Fibroblast of lung (primary cell): ENCODE results near the gene EXTL1. TPM values are rescaled to one million over a fixed set of nuclear protein-coding genes. Genes with fewer than 3 reads are reported as not detected.

Experiments
- DNase-seq, 2 donors: peaks; one replicate each; pipeline versions ENCODE4 v3.0.0 to v3.0.0-alpha.2; 2010; ENCODE audit warnings: low read depth in 2 of 2
- H2AFZ ChIP-seq: 2 replicates; pipeline ENCODE4 v1.5.1; 2012; ENCODE audit warnings: low read length, control low read depth, inconsistent platforms
- H3K27ac ChIP-seq: 2 replicates; pipeline ENCODE4 v1.5.1; 2011; ENCODE audit warnings: low read length, control low read depth; ENCODE audit not compliant: insufficient read depth
- H3K27me3 ChIP-seq: 2 replicates; pipeline ENCODE4 v1.5.1; 2011; ENCODE audit warnings: mild to moderate bottlenecking, low read length; ENCODE audit not compliant: control insufficient read depth, insufficient read depth
- H3K36me3 ChIP-seq: 2 replicates; pipeline ENCODE4 v1.5.1; 2011; ENCODE audit warnings: low read length; ENCODE audit not compliant: control insufficient read depth, insufficient read depth
- H3K4me1 ChIP-seq: 2 replicates; pipeline ENCODE4 v1.5.1; 2011; ENCODE audit warnings: low read length; ENCODE audit not compliant: control insufficient read depth, insufficient read depth; ENCODE audit errors: extremely low read depth
- H3K4me2 ChIP-seq: 2 replicates; pipeline ENCODE4 v1.5.1; 2011; ENCODE audit warnings: low read length, control low read depth; ENCODE audit not compliant: insufficient read depth; ENCODE audit errors: extremely low read depth
- H3K4me3 ChIP-seq, 4 experiments: fragments of 200-600 bp in 1 of 4; sonication (generic) in 1 of 4; replicated peaks in 1 of 4; 2 replicates each; pipeline ENCODE4 v1.5.1; 2011 to 2016; ENCODE audit warnings: low read length in 4 of 4, low read depth in 3 of 4, mild to moderate bottlenecking in 3 of 4, control low read depth in 2 of 4, inconsistent platforms in 1 of 4, mixed read lengths in 1 of 4; ENCODE audit not compliant: insufficient read depth in 1 of 4; ENCODE audit errors: control extremely low read depth in 1 of 4
- H3K79me2 ChIP-seq: 2 replicates; pipeline ENCODE4 v1.5.1; 2012; ENCODE audit warnings: mild to moderate bottlenecking, low read length, inconsistent platforms; ENCODE audit not compliant: control insufficient read depth, insufficient read depth
- H3K9ac ChIP-seq: 2 replicates; pipeline ENCODE4 v1.5.1; 2011; ENCODE audit warnings: mild to moderate bottlenecking, low read length, control low read depth; ENCODE audit not compliant: insufficient read depth
- H3K9me3 ChIP-seq: 2 replicates; pipeline ENCODE4 v1.5.1; 2012; ENCODE audit warnings: low read depth, low read length; ENCODE audit not compliant: control insufficient read depth, insufficient read depth
- H4K20me1 ChIP-seq: 2 replicates; pipeline ENCODE4 v1.5.1; 2011; ENCODE audit warnings: low read length; ENCODE audit not compliant: control insufficient read depth, insufficient read depth; ENCODE audit errors: extremely low read depth
- CTCF ChIP-seq, 2 donors: IDR thresholded peaks in 1 of 2; conservative IDR thresholded peaks in 1 of 2; 1 replicate in 1 of 2; 2 replicates in 1 of 2; pipeline ENCODE4 v1.5.1; 2011 to 2012; ENCODE audit warnings: low read length in 2 of 2, control low read depth in 1 of 2, inconsistent platforms in 1 of 2, low read depth in 1 of 2, mild to moderate bottlenecking in 1 of 2
- EZH2 ChIP-seq: IDR thresholded peaks from 2 replicates; pipeline ENCODE4 v1.5.1; 2012; ENCODE audit warnings: low read length, control low read depth, mild to moderate bottlenecking; ENCODE audit errors: missing control alignments
- polyA plus RNA-seq, 2 donors: library from polyadenylated mRNA; depleted of rRNA in 1 of 2; stranded (reverse) in 1 of 2; unstranded in 1 of 2; fragments of >200 nt; gene quantifications; 2 replicates each; pipeline ENCODE4 v1.2.1, GENCODE V29; 2011 to 2012; ENCODE audit warnings: missing spikeins in 1 of 2
- total RNA-seq: library from RNA; depleted of rRNA; stranded (reverse); fragments of >200 nt; gene quantifications from 2 replicates; pipeline ENCODE4 v1.2.1, GENCODE V29; 2014

EXTL1 gene
- total and polyA plus RNA-seq, 2 donors (not counting 1 experiment from before 2014, with no cell fraction given) = 0.33 to 0.39 TPM

- H2AFZ ChIP-seq = no peak overlapping the region
- no peak overlapping the region for H3K4me3 ChIP-seq
- H3K4me1 ChIP-seq = no peaks in the 10 kb centered on the region
- no peaks in the 10 kb centered on the region for H4K20me1 ChIP-seq
- no peaks in the 10 kb centered on the region for H3K36me3 ChIP-seq
- H3K9me3 ChIP-seq = no peaks in the 10 kb centered on the region
- H3K79me2 ChIP-seq = no peaks in the 10 kb centered on the region
- H3K9ac ChIP-seq = no peak overlapping the region
- no peak overlapping the region for H3K27ac ChIP-seq
- TF ChIP-seq EZH2 (no peak), CTCF (conservative IDR thresholded peaks at IDR 0.05 in 1 of 2, IDR thresholded peaks at IDR 0.05 in 1 of 2; ENCODE audit: low read depth in 1 of 2, low read length in 2 of 2) (no peak)
- no peak overlapping the region for H3K4me2 ChIP-seq
- peaks cover 3% of the 10 kb centered on the region for H3K27me3 ChIP-seq
- peak in 1 of 2 donors; percentile 45 for DNase-seq
Measured at GRCh38 chr1:26084091-26084561, 62.6 kb downstream of the EXTL1 start.

GRCh38 chr1:26084844-26085243 is 63.3 kb downstream of the EXTL1 start:
- H3K4me3 ChIP-seq = no peak overlapping the region
- no peaks in the 10 kb centered on the region for H3K79me2 ChIP-seq
- no peak for TF ChIP-seq EZH2
- no peak for TF ChIP-seq CTCF (conservative IDR thresholded peaks at IDR 0.05 in 1 of 2, IDR thresholded peaks at IDR 0.05 in 1 of 2; ENCODE audit: low read depth in 1 of 2, low read length in 2 of 2)
- no peak overlapping the region for H2AFZ ChIP-seq
- no peaks in the 10 kb centered on the region for H3K9me3 ChIP-seq
- H4K20me1 ChIP-seq = no peaks in the 10 kb centered on the region
- no peak overlapping the region for H3K27ac ChIP-seq
- DNase-seq = no peak
- H3K27me3 ChIP-seq = peaks cover 3% of the 10 kb centered on the region
- H3K4me1 ChIP-seq = no peaks in the 10 kb centered on the region
- H3K9ac ChIP-seq = no peak overlapping the region
- H3K4me2 ChIP-seq = no peak overlapping the region
- H3K36me3 ChIP-seq = no peaks in the 10 kb centered on the region

Other genes with a start within 250 kb of the EXTL1 start
- 11.0 and 19.3 TPM in 2 replicates for gene SELENON, start 221.6 kb upstream of the EXTL1 start, total RNA-seq
- 67.6 and 69.5 TPM in 2 replicates for gene SELENON, start 221.6 kb upstream of the EXTL1 start, polyA plus RNA-seq
- gene MTFR1L, start 201.8 kb upstream of the EXTL1 start, total RNA-seq = 38.3 and 41.1 TPM in 2 replicates
- gene MTFR1L, start 201.8 kb upstream of the EXTL1 start, polyA plus RNA-seq = 47.0 and 56.0 TPM in 2 replicates
- under 0.01 and 0.33 TPM in 2 replicates for gene AUNIP, start 162.3 kb upstream of the EXTL1 start, total RNA-seq
- gene AUNIP, start 162.3 kb upstream of the EXTL1 start, polyA plus RNA-seq = 1.2 and 3.4 TPM in 2 replicates
- 11.6 and 15.9 TPM in 2 replicates for gene PAQR7, start 146.1 kb upstream of the EXTL1 start, total RNA-seq
- 7.4 and 12.8 TPM in 2 replicates for gene PAQR7, start 146.1 kb upstream of the EXTL1 start, polyA plus RNA-seq
- 46.2 and 90.7 TPM in 2 replicates for gene STMN1, start 115.4 kb upstream of the EXTL1 start, total RNA-seq
- gene STMN1, start 115.4 kb upstream of the EXTL1 start, polyA plus RNA-seq = 94.7 and 304 TPM in 2 replicates
- 8.2 and 11.7 TPM in 2 replicates for gene PAFAH2, start 23.7 kb upstream of the EXTL1 start, total RNA-seq
- 8.3 and 11.3 TPM in 2 replicates for gene PAFAH2, start 23.7 kb upstream of the EXTL1 start, polyA plus RNA-seq
- gene SLC30A2, start 24.3 kb downstream of the EXTL1 start, total RNA-seq = not detected in 2 replicates
- gene SLC30A2, start 24.3 kb downstream of the EXTL1 start, polyA plus RNA-seq = not detected in 2 replicates
- gene TRIM63, start 45.9 kb downstream of the EXTL1 start, total RNA-seq = not detected in 2 replicates
- gene TRIM63, start 45.9 kb downstream of the EXTL1 start, polyA plus RNA-seq = not detected in 2 replicates
- gene PDIK1L, start 90.0 kb downstream of the EXTL1 start, total RNA-seq = 4.3 and 5.1 TPM in 2 replicates
- 3.0 and 3.7 TPM in 2 replicates for gene PDIK1L, start 90.0 kb downstream of the EXTL1 start, polyA plus RNA-seq
- gene FAM110D, start 137.3 kb downstream of the EXTL1 start, total RNA-seq = not detected in 2 replicates
- gene FAM110D, start 137.3 kb downstream of the EXTL1 start, polyA plus RNA-seq = not detected in 2 replicates
- not detected in 2 replicates for gene C1orf232, start 147.2 kb downstream of the EXTL1 start, total RNA-seq
- gene C1orf232, start 147.2 kb downstream of the EXTL1 start, polyA plus RNA-seq = not detected in 2 replicates
- 30.7 and 38.8 TPM in 2 replicates for gene ZNF593, start 148.1 kb downstream of the EXTL1 start, total RNA-seq
- gene ZNF593, start 148.1 kb downstream of the EXTL1 start, polyA plus RNA-seq = 17.6 and 19.8 TPM in 2 replicates
- not detected in 2 replicates for gene ZNF593OS, start 150.1 kb downstream of the EXTL1 start, total RNA-seq
- not detected in 2 replicates for gene ZNF593OS, start 150.1 kb downstream of the EXTL1 start, polyA plus RNA-seq
- not detected in 2 replicates for gene CNKSR1, start 155.7 kb downstream of the EXTL1 start, total RNA-seq
- gene CNKSR1, start 155.7 kb downstream of the EXTL1 start, polyA plus RNA-seq = 0.08 TPM in 1 of 2 replicates, not detected in the other
- not detected in 2 replicates for gene CATSPER4, start 168.8 kb downstream of the EXTL1 start, total RNA-seq
- gene CATSPER4, start 168.8 kb downstream of the EXTL1 start, polyA plus RNA-seq = not detected in 2 replicates
- 3.9 and 6.9 TPM in 2 replicates for gene CEP85, start 212.4 kb downstream of the EXTL1 start, total RNA-seq
- gene CEP85, start 212.4 kb downstream of the EXTL1 start, polyA plus RNA-seq = 4.7 and 8.2 TPM in 2 replicates